NAMALWA (cell line): ENCODE measurements around the gene HPCAL1.

Source experiments
- DNase-seq: peaks from one replicate; pipeline ENCODE4 v3.0.0-alpha.2; 2015; ENCODE audit warnings: low spot score

The HPCAL1 gene

GRCh38 chr2:10390369-10390801, 87.7 kb downstream of the HPCAL1 start:
- DNase-seq: no peak

DNA sequence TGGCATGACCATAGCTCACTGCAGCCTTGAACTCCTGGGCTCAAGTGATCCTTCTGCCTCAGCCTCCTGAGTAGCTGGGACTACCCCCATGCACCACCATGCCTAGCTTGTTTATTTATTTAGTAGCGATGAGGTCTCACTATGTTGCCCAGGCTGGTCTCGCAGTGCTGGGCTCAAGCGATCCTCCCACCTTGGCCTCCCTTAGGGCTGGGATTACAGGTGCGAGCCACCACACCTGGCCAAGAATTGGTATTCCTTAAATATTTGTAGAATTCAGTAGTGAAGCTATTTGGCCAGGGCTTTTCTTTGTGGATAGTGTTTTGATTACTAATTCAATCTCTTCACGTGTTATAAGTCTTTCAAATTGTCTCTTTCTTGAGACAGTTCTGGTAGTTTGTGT, 89.4 kb downstream of the HPCAL1 start:
- DNase-seq: no peak

GRCh38 chr2:10392548-10392947, 89.8 kb downstream of the HPCAL1 start:
- DNase-seq: no peak

- no peak for DNase-seq
These were observed 90.4 kb downstream of the HPCAL1 start for GRCh38 chr2:10392951-10393639.

DNA sequence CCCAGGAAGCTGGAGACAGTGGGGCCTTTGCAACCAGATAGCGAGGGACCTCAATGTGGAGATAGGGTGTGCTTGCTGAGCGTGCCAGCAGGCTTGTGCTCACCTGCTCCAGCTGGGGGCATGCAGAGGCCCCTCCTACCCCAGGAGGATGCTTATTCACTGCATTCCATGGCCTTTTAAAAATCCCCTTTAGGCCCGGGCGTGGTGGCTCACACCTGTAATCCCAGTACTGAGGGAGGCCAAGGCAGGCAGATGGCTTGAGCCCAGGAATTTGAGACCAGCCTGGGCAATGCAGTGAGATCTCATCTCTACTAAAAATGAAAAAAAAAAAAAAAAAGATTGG, 90.9 kb downstream of the HPCAL1 start:
- no peak for DNase-seq

DNA sequence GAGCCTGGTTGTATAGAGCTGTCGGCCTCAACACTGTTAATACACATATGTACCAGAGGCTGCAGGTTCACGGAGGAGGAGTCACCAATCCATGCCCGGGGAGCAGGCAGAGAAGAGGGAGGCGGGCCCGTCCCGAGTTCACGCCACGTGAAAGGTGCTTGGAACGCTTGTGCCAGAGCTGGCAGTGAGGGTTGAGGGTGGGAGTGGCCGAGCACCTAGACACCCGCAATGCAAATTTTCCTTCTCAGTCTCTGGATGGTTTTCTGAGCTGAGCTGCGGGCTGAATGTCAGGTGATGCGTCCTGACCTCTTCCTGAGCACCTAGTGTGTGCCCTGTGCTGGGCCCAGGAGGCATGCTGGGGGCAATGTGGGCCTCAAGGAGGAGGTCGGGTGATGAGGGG, 93.2 kb downstream of the HPCAL1 start:
- no peak for DNase-seq

DNA sequence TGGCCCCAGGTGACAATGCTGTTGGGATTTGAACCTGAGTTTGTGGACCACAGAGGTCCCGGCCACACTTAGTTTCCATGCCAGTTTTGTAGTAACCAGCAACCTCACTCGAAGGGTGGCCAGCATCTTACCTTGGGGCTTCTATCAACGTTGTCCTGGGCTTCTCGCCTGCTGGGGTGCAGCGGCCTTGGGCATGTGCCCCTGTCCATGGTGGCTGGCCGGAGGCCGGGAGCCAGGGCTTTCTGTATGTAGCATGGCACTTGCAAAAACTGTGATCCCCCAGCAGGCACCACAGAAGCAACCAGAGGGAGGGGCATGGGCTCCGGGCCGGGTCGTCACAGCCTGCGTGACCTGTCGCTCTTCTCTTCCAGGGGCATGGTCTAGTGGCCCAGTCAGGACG, 93.8 kb downstream of the HPCAL1 start:
- DNase-seq: no peak

- DNase-seq: no peak
These were observed 94.7 kb downstream of the HPCAL1 start for GRCh38 chr2:10397297-10397875.

- no peak for DNase-seq
These were observed 95.2 kb downstream of the HPCAL1 start for GRCh38 chr2:10397878-10398277.

DNA sequence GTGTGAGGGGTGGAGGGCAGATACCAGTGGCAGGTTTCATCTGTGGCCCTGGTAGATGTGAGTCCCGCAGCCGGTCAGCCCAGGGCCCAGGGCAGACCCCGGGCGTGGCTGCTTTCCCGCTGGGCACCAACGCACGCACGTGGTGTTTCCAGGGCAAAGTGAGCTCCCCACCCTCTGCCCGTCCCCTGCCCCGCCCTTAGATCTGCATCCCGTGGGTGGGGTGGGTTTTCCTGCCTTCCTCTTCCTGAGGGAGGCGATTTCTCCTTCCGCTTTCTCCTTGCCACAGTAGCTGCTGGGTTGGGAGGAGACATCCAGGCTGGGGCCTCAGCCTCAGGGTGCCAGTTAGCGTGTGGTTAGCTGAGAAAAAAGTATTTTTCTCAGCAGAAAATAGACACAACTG, 95.8 kb downstream of the HPCAL1 start:
- no peak for DNase-seq

DNA sequence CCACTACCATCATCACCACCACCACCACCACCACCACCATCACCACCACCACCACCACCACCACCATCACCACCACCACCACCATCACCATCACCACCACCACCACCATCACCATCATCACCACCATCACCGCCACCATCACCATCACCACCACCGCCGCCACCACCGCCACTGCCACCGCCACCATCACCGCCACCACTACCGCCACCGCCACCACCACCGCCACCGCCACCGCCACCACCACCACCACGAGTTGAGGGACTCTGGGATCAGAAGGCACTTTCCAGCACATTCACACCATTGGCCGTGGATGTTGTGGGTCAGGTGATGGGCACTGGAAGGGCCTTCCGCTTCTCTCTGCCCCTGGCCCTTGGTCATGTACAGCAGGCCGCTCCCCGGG, 96.7 kb downstream of the HPCAL1 start:
- DNase-seq: no peak

- DNase-seq: no peak
These were observed 97.3 kb downstream of the HPCAL1 start for GRCh38 chr2:10400002-10400401.

- DNase-seq: no peak
These were observed 97.9 kb downstream of the HPCAL1 start for GRCh38 chr2:10400568-10400977.

- DNase-seq: no peak
These were observed 98.6 kb downstream of the HPCAL1 start for GRCh38 chr2:10400978-10401951.

- no peak for DNase-seq
These were observed 99.4 kb downstream of the HPCAL1 start for GRCh38 chr2:10402062-10402585.

DNA sequence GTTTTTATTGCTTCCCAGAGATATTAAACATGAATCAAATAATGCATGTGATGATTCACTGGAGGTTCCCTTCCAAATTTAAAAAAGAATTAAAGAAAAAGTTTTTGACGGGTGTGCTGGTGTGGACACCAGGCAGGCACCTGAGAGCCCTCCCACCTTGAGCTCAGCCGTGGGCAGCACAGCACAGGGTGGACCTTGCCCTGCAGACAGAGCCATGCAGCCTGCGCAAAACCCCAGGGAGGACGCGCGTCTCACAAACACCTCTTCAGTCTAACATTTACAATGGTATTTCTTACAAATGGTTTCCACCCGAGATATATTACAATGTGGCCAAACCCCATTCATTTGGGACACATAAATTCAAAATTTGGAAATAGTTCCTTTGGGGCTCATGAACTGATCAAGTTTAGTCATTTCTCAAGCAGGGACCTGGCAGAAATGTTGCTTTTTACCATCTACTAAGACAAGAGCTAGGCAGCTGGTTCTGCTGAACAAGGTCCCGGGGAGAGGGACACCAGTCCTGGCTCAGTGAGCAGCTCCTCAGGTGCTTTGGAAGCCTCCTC, 100.0 kb downstream of the HPCAL1 start:
- no peak for DNase-seq

- no peak for DNase-seq
These were observed 101.8 kb downstream of the HPCAL1 start for GRCh38 chr2:10404324-10405143.

GRCh38 chr2:10405448-10405847, 102.7 kb downstream of the HPCAL1 start:
- no peak for DNase-seq

GRCh38 chr2:10406016-10406415, 103.3 kb downstream of the HPCAL1 start:
- DNase-seq: no peak

- no peak for DNase-seq
These were observed 103.9 kb downstream of the HPCAL1 start for GRCh38 chr2:10406491-10407188.

GRCh38 chr2:10407432-10407831, 104.7 kb downstream of the HPCAL1 start:
- DNase-seq: no peak
